Gastroesophageal sphincter (tissue), 4 donors: ENCODE data around the gene IGBP1. TPM values are rescaled to one million over a fixed set of nuclear protein-coding genes. Genes with fewer than 3 reads are reported as not detected.
"Not testable (repeated sequence)": the region's sequence is repeated elsewhere in the genome, so short reads cannot be mapped to it uniquely, and the experiment has no call there.

Experiments used
- ATAC-seq: fragments of 150-250 bp; one replicate; pipeline ENCODE4 v1.9.1; 2016; ENCODE audit warnings: mild to moderate bottlenecking, moderate library complexity
- H3K27ac ChIP-seq, 4 donors: fragments of 200-600 bp; sonication (generic) in 3 of 4; 1 replicate in 3 of 4; 2 replicates in 1 of 4; pipeline ENCODE4 v1.5.1; 2016 to 2019
- H3K27me3 ChIP-seq: fragments of 200-600 bp; sonication (generic); one replicate; pipeline ENCODE4 v1.5.1; 2019
- H3K36me3 ChIP-seq, 2 donors: fragments of 200-600 bp; sonication (generic); one replicate each; pipeline ENCODE4 v1.5.1; 2019; ENCODE audit warnings: control low read depth in 1 of 2
- H3K4me1 ChIP-seq, 3 donors: fragments of 200-600 bp; sonication (generic); 1 replicate in 2 of 3; 2 replicates in 1 of 3; pipeline ENCODE4 v1.5.1; 2016 to 2019; ENCODE audit warnings: control low read depth in 2 of 3
- H3K4me3 ChIP-seq, 2 donors: fragments of 200-600 bp; sonication (generic); one replicate each; pipeline ENCODE4 v1.5.1; 2019; ENCODE audit warnings: mild to moderate bottlenecking in 1 of 2, moderate library complexity in 1 of 2
- H3K9me3 ChIP-seq, 3 donors: fragments of 200-600 bp; sonication (generic); one replicate each; pipeline ENCODE4 v1.5.1; 2017 to 2019; ENCODE audit warnings: control low read depth in 2 of 3
- CTCF ChIP-seq, 4 experiments: fragments of 200-600 bp in 2 of 4; fragments of 450-650 bp in 2 of 4; sonication (generic) in 1 of 4; IDR thresholded peaks; one replicate each; pipeline ENCODE4 v1.5.1; 2017 to 2019; ENCODE audit warnings: antibody characterized with exemption in 4 of 4, mild to moderate bottlenecking in 2 of 4, moderate library complexity in 2 of 4
- EP300 ChIP-seq: sonication (generic); formaldehyde crosslinking; IDR thresholded peaks from one replicate; pipeline ENCODE4 v1.6.1; 2017; ENCODE audit warnings: antibody characterized with exemption, mild to moderate bottlenecking
- POLR2A ChIP-seq, 2 donors: fragments of 450-650 bp; IDR thresholded peaks; one replicate each; pipeline ENCODE4 v1.6.1; 2017; ENCODE audit warnings: antibody characterized with exemption in 2 of 2, mild to moderate bottlenecking in 2 of 2, moderate library complexity in 1 of 2
- POLR2AphosphoS5 ChIP-seq: sonication (generic); formaldehyde crosslinking; IDR thresholded peaks from one replicate; pipeline ENCODE4 v1.6.1; 2017; ENCODE audit warnings: antibody characterized with exemption
- WGBS, 2 donors: methylation state at CpG; one replicate each; pipeline ENCODE4 v1.1.5; 2018; ENCODE audit warnings: low coverage in 1 of 2; 5-methylcytosine and 5-hydroxymethylcytosine counted together
- total RNA-seq, 4 donors: library from RNA; depleted of rRNA; stranded (reverse); fragments of >200 nt; gene quantifications; one replicate each; pipeline ENCODE4 v1.1.0, GENCODE V29; 2016

The IGBP1 gene
- total RNA-seq, 4 donors from 2014 or later, result 46.6 to 74.0 (median 57.0) TPM

GRCh38 chrX:70089604-70090297 lies 43.5 kb upstream of the IGBP1 start:
- TF ChIP-seq POLR2AphosphoS5 (no peak), EP300 (no peak), CTCF (IDR thresholded peaks at IDR 0.05) (no peak), POLR2A (IDR thresholded peaks at IDR 0.05) (no peak)
- no peak for ATAC-seq
- H3K27me3 ChIP-seq, result no peaks in the 10 kb centered on the region
- WGBS, 2 donors, result 0 to 71% methylated on average over 1 of the region's 1 CpG
- no peak overlapping the region for H3K27ac ChIP-seq
- no peaks in the 10 kb centered on the region for H3K36me3 ChIP-seq
- H3K4me3 ChIP-seq, result no peak overlapping the region
- H3K4me1 ChIP-seq, result peaks cover 0 to 10% (median 0%) of the 10 kb centered on the region in 3 donors
- H3K9me3 ChIP-seq, result no peaks in the 10 kb centered on the region

GRCh38 chrX:70092247-70092646 lies 41.0 kb upstream of the IGBP1 start:
- Histone ChIP-seq H3K4me1 (peaks cover 0 to 10% (median 0%) of the 10 kb centered on the region in 3 donors), H3K27ac (no peak overlapping the region), H3K27me3 (no peaks in the 10 kb centered on the region), H3K9me3 (no peaks in the 10 kb centered on the region), H3K36me3 (no peaks in the 10 kb centered on the region), H3K4me3 (no peak overlapping the region)
- 100% methylated on average over 3 of the region's 4 CpGs; no CpG with 5 or more reads in 1 of the 2 donors for WGBS, 2 donors
- no peak for ATAC-seq
- no peak for TF ChIP-seq EP300
- TF ChIP-seq POLR2A (IDR thresholded peaks at IDR 0.05), result no peak
- no peak for TF ChIP-seq CTCF (IDR thresholded peaks at IDR 0.05)
- no peak for TF ChIP-seq POLR2AphosphoS5

- Histone ChIP-seq H3K36me3 (no peaks in the 10 kb centered on the region), H3K27ac (no peak overlapping the region), H3K4me3 (no peak overlapping the region), H3K9me3 (no peaks in the 10 kb centered on the region), H3K27me3 (no peaks in the 10 kb centered on the region), H3K4me1 (no peaks in the 10 kb centered on the region)
- WGBS, 2 donors, result 38 to 55% methylated on average over 1 to 2 of the region's 2 CpGs
- no peak for TF ChIP-seq EP300
- peak in 1 of 4 experiments; percentile 10 for TF ChIP-seq CTCF (IDR thresholded peaks at IDR 0.05)
- no peak for TF ChIP-seq POLR2AphosphoS5
- no peak for ATAC-seq
Observed at GRCh38 chrX:70096052-70096451, 37.2 kb upstream of the IGBP1 start.

- Histone ChIP-seq H3K4me3 (no peak overlapping the region), H3K4me1 (no peaks in the 10 kb centered on the region), H3K27me3 (no peaks in the 10 kb centered on the region), H3K27ac (no peak overlapping the region), H3K9me3 (no peaks in the 10 kb centered on the region), H3K36me3 (no peaks in the 10 kb centered on the region)
- WGBS, 2 donors, result 0% methylated on average over 1 of the region's 2 CpGs
- ATAC-seq, result no peak
- TF ChIP-seq POLR2A (IDR thresholded peaks at IDR 0.05) (no peak), POLR2AphosphoS5 (no peak), CTCF (IDR thresholded peaks at IDR 0.05) (no peak), EP300 (no peak)
Observed at GRCh38 chrX:70105229-70105628, 28.0 kb upstream of the IGBP1 start.

GRCh38 chrX:70111436-70112026 lies 21.7 kb upstream of the IGBP1 start:
- H3K4me3 ChIP-seq, H3K36me3 ChIP-seq, H3K27me3 ChIP-seq, H3K4me1 ChIP-seq, H3K27ac ChIP-seq, ATAC-seq: not testable (repeated sequence)
- H3K9me3 ChIP-seq, result peaks cover 0 to 14% (median 0%) of the 10 kb centered on the region in 3 donors
- 87 to 94% methylated on average over 3 to 4 of the region's 4 CpGs for WGBS, 2 donors
